ENCODE measurements around the gene FAM20C.

The FAM20C gene

DNA sequence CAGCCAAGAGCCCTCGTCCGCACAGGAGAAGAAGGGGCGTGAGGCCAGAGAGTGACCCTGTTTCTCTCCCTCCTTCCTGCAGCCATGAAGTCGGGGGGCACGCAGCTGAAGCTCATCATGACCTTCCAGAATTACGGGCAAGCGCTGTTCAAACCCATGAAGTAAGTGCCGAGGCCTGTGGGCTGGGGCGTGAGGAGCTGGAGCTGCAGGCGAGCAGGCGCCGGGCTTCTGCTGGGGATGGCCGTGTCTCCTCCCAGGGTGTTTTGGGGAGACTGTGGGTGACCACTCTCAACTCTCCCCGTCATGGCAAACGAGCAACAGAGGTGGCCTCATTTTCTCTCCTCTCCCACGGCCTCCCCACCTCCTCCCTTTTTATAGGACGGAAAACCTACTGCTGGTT is 16.4 kb downstream of the FAM20C start:
- DNase-seq (ENCODE audit: low read depth, low spot score), result no peak

DNA sequence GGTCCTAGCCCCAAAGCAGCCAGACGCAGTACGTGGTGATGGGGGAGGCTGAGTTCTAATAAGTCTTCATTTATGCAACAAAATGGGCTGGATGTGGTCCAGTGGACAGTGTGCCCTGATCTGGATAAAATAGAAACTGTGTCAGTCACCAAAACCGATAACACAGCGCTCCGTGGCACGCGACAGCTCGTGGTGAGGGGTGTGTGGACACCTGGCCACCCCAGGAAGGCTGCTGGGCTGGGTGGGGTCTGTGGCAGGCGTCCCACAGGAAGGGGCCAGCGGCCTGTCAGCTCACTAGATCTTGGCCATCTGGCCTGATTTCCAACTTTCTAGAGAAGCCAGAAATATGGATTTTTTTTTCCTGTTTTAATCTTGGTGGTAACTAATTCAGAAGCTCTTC is 17.0 kb downstream of the FAM20C start:
- no peak for DNase-seq (ENCODE audit: low read depth, low spot score)

- no peak for DNase-seq (ENCODE audit: low read depth, low spot score)
Measured at GRCh38 chr7:209906-210305, 17.5 kb downstream of the FAM20C start.

- DNase-seq (ENCODE audit: low read depth, low spot score), result no peak
Measured at GRCh38 chr7:210401-210925, 18.1 kb downstream of the FAM20C start.

DNA sequence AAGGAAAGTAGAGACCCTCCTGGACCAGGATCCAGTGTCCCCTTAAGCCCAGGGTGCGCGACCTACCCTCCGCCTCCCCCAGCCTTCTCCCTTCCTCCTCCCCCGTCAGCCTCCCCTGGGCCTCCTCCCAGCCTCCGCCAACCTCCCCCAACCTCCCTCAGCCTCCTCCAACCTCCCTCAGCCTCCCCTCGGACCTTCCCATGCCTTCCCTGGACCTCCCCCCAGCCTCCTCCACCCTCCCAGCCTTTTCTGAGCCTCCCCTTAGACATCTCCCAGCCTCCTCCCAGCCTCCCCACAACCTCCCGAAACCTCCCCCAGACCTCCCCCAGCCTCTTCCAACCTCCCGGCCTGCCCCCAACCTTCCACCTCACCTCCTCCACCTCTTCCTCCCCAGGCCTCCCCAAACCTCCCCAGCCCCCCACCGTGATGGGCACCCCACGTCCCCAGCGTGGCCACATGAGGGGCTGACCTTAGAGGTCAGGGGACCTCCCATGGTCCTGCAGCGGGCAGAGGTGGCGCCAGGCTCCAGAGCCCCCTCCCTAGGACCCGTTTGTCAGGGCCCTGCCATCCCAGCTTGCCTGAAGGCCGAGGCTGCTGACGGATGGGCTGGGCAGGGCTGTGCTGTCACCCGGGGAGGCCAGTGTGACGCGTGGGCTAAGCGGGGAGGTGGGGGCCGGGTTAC is 18.8 kb downstream of the FAM20C start:
- DNase-seq (ENCODE audit: low read depth, low spot score), result no peak

DNA sequence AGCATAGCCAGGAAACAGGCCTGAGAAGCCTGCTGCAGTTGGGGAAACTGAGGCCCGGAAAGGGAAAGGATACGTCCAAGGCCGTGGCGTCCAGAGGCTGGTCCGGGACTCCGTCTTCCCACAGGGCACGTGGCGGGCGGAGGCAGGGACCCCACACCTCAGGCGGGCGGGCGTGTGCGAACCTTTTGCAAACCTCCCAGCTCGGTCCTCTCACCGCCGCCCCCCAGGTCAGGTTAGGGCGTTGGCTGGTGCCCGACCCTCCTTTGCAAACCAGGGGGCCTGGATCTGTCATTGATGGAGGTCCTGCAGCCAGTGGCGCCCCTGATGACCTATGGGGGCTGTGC is 19.3 kb downstream of the FAM20C start:
- DNase-seq (ENCODE audit: low read depth, low spot score), result no peak

DNA sequence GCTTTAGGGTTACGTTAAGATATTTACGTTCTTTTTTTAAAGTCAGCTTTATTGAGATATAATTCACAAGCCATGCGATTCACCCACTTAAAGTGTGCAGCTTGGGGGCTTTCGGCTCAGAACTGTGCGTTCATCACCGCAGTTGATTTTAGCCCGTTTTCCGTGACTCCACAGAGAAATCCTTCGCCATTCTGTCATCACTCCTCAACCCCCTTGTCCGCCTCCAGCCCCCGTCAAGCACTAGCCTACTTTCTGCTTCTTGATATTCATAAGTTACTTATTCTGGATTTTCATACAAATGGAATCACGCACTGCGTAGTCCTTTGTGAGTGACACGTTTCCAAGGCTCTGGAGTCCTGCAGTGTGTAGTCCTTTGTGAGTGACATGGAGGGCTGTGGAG is 20.4 kb downstream of the FAM20C start:
- DNase-seq (ENCODE audit: low read depth, low spot score), result no peak

DNA sequence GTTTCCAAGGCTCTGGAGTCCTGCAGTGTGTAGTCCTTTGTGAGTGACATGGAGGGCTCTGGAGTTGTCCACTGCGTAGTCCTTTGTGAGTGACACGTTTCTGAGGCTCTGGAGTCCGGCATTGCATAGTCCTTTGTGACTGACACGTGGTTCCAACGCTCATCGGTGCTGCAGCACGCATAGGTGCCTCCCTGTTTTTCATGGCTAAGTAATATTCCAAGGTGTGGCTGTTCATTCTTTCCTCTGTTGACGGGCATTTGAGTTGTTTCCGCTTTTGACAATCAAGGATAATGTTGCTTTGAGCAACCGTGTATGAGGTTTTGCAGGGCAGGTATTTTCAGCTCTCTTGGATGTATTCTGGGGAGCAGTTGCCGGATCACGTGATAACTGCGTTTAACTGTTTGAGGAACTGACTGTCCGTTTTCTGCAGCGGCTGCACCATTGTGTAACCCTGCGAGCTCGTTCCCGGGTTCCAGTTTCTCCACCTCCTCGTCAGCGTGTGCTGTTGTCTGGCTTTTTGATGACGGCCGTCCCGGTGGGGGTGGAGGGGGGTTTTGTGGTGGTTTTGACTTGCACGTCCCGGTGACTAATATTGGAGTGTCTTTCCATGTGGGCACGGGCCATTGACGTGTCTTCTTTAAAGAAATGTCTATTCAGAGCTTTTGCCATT is 21.1 kb downstream of the FAM20C start:
- no peak for DNase-seq (ENCODE audit: low read depth, low spot score)

DNA sequence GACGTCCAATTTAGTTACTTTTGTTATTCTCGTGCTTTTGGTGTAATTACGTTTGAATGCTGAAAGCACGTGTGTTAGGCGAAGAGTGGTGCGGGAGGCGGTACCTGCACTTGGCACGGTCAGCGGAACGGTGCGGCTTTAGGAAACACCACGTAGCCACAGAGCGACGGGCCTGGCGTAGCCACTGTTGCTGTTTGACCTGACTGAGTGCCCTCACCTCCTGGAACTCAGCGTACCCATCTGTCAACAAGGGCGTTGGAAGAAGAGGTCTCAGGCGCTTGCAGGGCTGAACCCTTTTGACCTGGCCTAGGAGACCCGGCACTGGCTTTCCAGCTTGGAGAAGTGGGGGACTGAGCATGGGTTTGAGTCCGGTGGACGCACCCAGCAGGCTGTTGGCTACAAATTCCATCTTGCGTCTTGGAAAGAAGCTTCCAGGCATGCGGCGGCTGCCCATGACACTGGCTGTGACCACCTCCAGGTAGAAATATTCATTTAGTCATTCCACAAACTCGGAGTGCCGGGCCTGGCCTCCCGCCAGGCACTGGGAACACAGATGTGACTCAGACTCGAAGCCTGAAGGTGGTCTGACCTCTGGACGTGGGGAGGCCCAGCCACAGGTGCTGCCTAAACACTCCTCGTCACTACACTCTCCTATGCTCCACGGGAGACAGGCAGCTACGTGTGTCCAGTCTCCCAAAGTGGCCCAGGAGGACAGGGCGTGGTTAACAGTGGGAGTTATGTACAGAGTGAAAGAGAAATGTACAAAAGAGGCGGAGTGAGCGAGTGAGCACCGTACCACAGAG is 22.2 kb downstream of the FAM20C start:
- no peak for DNase-seq (ENCODE audit: low read depth, low spot score)

GRCh38 chr7:216360-217300 is 24.3 kb downstream of the FAM20C start:
- no peak for DNase-seq (ENCODE audit: low read depth, low spot score)

DNA sequence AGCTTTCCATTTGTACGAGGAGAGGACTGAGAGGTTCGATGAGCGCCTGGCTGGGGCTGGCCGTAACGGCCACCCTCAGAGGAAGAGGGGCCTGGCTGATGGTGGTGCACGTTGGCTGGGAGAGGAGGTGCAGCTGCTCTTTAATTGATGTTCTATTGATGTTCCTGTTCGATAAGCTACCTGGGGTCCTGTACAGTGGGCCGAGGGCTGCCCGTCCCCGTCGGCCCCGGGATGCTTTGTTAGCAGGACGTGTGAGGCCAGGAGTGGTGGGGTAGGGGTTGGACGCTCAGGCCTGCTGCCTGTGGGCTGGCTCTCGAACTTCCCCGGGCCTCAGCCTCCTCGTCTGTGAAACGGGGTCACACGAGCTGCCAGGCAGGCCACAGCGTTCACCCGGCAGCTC is 25.4 kb downstream of the FAM20C start:
- DNase-seq (ENCODE audit: low read depth, low spot score), result no peak

DNA sequence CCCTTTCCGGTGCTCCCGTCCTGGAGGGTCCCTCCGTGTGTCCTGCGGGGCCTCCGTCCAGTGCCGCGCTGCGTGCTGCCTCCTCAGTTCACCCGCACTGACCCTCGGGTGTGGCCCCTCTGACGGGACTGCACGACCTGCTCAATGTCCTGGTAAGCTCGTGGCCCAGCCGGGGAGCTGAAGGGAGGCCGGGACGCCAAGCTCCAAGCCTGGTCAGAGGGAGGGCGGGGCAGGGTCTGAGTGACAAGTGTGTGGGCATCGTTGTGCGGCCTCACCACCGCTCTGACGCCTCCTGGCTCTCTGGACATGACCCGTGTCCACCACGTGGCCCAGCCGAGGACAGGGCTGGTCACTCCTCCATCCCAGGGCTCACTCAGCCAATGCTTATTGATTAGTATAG is 25.9 kb downstream of the FAM20C start:
- DNase-seq (ENCODE audit: low read depth, low spot score), result no peak

DNA sequence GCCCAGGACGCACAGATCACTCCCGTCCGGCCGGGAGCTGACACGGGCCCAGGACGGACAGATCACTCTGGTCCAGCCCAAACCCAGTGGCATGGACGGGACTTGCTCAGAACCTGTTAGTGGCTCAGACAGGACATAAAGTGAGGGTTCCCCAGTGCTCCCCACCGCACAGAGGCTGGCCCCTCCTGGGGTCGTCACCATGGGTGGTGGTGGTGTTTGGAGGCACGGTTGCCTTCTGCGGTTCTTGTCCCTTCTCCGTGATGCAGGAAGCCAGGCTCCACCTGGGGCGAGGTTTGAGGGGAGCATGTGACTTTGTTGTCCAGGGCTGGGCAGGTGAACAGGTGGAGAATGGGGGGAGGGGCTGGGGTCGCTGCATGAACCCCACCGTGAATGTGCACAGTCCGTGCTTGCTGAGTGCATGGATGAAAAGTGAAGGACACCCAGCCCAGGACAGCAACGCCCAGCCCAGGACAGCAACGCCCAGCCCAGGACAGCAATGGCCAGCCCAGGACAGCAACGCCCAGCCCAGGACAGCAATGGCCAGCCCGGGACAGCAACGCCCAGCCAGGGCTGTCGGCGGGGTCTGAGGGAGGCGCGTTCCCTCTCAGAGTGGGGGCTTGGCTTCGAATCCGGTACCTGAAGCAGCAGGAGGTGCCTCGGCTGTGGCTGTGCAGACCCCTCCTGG is 26.7 kb downstream of the FAM20C start:
- no peak for DNase-seq (ENCODE audit: low read depth, low spot score)

DNA sequence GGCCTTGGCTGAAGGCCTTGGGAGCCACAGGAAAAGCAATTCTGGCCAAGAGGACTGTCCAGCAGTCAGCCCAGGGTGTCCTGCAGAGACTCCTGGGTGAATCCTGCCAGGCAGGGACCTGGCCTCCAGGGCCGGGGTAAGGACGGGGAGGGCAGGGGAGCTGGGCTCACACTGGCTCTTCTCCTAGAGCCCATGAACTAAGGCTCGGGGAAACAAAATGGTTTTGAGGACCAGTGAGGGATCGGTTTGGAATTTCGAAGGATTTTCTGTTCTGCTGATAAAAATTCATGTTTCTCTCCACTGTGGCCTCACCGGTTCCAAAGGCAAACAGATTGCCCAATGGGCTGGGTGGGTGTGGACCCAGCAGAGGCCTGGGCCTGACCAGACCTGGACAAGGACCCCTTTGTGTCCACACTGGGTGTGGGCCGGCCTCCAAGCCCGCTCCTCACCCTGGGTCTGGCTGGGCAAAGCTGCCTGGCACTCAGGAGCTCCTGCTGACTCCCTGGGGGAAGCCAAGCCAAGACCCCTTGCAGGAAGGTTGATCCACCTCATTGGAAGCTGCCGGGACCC is 27.3 kb downstream of the FAM20C start:
- no peak for DNase-seq (ENCODE audit: low read depth, low spot score)

DNA sequence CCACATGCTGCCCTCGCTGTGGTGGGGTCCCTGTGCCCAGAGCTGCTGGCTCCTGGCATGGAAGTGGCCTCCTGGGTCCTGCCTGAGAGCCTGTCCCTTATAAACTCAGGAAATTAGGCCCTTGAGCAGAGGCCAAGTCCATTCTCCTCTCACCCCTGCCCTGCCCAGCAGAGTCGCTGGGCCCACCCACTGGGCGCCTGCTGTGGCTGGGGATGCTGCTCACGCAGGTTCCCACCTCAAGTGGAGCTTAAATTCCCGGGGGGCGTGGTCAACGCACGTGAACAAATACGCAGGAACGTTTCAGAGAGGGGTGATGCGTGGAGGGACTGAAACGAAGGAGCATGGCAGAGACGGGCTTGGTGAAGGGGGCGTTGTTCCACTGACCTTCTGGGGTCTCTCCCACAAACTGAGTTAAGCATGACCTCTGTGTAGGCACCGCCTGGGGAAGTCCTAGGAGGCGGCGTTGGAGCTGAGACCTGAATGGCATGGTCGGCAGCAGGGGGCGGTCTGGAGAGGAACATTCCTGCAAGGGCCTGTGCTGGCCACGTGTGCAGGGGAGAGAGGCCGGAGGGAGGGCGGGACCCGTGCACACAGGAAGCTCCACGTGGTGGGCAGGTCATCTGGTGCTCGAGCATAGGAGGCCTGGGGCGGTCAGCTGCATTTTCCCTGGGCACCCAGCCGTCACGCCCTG is 27.9 kb downstream of the FAM20C start:
- no peak for DNase-seq (ENCODE audit: low read depth, low spot score)

- DNase-seq (ENCODE audit: low read depth, low spot score), result no peak
Measured at GRCh38 chr7:221978-222715, 29.8 kb downstream of the FAM20C start.

- DNase-seq (ENCODE audit: low read depth, low spot score), result no peak
Measured at GRCh38 chr7:222716-223041, 30.3 kb downstream of the FAM20C start.

DNA sequence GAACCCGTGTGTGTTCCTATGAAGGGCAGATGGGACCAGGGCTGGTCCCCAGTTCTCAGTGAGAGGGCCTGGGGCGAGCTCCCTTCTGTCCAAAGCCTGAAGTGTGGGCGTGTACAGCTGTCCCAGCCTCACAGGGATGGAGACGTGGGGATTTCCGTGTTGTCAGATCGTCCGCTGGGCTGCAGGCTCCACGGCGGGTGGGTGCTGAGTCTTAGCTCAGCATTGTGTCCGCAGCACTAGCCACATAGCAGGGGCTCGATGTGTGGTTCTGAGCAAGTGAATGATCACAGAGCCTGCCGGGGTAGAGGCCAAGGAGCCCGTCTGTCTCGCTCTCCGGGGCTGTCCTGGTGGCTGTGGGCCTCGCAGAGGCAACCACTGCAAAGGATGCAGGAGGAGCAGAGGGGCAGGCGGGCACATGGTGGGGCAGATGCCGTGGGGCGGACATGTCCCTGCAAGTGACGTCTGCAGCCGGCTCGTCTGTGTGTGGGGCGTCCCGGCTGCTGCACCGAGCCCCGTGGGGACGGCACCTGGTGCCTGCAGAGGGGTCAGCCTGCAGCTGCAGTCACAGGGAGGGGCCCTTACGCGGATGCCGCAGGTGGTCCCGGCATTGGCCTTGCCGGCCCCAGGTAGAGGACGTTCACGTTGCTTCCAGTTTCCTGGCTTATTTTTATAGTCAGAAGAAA is 30.9 kb downstream of the FAM20C start:
- no peak for DNase-seq (ENCODE audit: low read depth, low spot score)

DNA sequence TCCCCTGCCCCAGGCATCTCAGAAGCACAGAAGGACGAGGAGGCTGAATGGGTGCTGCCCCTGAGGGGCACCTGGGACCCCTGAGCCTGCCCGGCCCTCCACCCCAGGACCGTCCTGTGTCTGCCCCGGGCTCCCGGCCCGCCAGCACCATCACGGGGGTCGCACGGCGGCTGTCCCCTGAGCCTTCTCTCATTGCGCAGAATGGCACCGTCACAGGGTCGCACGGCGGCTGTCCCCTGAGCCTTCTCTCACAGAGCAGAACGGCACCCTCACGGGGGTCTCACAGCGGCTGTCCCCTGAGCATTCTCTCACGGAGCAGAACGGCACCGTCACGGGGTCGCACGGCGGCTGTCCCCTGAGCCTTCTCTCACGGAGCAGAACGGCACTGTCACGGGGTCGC is 31.5 kb downstream of the FAM20C start:
- DNase-seq (ENCODE audit: low read depth, low spot score), result no peak
